Mesenchymal stem cell (in vitro differentiated cells and primary cell): ENCODE results near the gene MYO1A.

ENCODE experiments used
- DNase-seq: peaks from one replicate; pipeline ENCODE4 v3.0.0-alpha.2; 2013
- H2AFZ ChIP-seq: one replicate; pipeline ENCODE4 v1.6.1; 2013; ENCODE audit warnings: low read depth, mild to moderate bottlenecking, control low read depth, inconsistent platforms, low read length, moderate library complexity
- H2AK5ac ChIP-seq: 2 replicates; pipeline ENCODE4 v1.6.1; 2013; ENCODE audit warnings: low read length, moderate library complexity, mild to moderate bottlenecking, inconsistent platforms; ENCODE audit not compliant: severe bottlenecking
- H2BK120ac ChIP-seq: one replicate; pipeline ENCODE4 v1.6.1; 2013; ENCODE audit warnings: low read depth, mild to moderate bottlenecking, inconsistent platforms, low read length, moderate library complexity
- H2BK12ac ChIP-seq, 2 experiments: one replicate each; pipeline ENCODE4 v1.6.1; 2013; ENCODE audit warnings: inconsistent platforms in 2 of 2, low read length in 2 of 2, mild to moderate bottlenecking in 2 of 2, moderate library complexity in 2 of 2, control low read depth in 1 of 2
- H2BK15ac ChIP-seq: one replicate; pipeline ENCODE4 v1.6.1; 2013; ENCODE audit warnings: mild to moderate bottlenecking, low read depth, inconsistent platforms; ENCODE audit not compliant: poor library complexity, severe bottlenecking
- H2BK5ac ChIP-seq: 2 replicates; pipeline ENCODE4 v1.6.1; 2013; ENCODE audit warnings: low read depth, mild to moderate bottlenecking, low read length, control low read depth, inconsistent platforms; ENCODE audit not compliant: poor library complexity, severe bottlenecking
- H3K14ac ChIP-seq, 2 experiments: one replicate each; pipeline ENCODE4 v1.6.1; 2013; ENCODE audit warnings: inconsistent platforms in 2 of 2, low read length in 2 of 2, control low read depth in 1 of 2, mild to moderate bottlenecking in 1 of 2, moderate library complexity in 1 of 2
- H3K18ac ChIP-seq, 2 experiments: one replicate each; pipeline ENCODE4 v1.6.1; 2013; ENCODE audit warnings: inconsistent platforms in 2 of 2, low read length in 2 of 2, control low read depth in 1 of 2, low read depth in 1 of 2, mild to moderate bottlenecking in 1 of 2
- H3K23ac ChIP-seq, 2 experiments: one replicate each; pipeline ENCODE4 v1.6.1; 2013; ENCODE audit warnings: inconsistent platforms in 2 of 2, low read length in 2 of 2, mild to moderate bottlenecking in 2 of 2, moderate library complexity in 2 of 2, control low read depth in 1 of 2
- H3K27ac ChIP-seq: 2 replicates; pipeline ENCODE4 v1.5.1; 2013; ENCODE audit warnings: mild to moderate bottlenecking, moderate library complexity, low read length, control low read depth, inconsistent platforms; ENCODE audit not compliant: poor library complexity, severe bottlenecking
- H3K27me3 ChIP-seq, 2 experiments: 2 replicates each; pipeline versions ENCODE4 v1.6.1 to v1.7.0; 2013; ENCODE audit warnings: low read length in 2 of 2, mild to moderate bottlenecking in 2 of 2, moderate library complexity in 2 of 2, control low read depth in 1 of 2, inconsistent platforms in 1 of 2; ENCODE audit not compliant: control insufficient read depth in 1 of 2, insufficient read depth in 1 of 2
- H3K36me3 ChIP-seq, 2 experiments: 2 replicates each; pipeline versions ENCODE4 v1.6.1 to v1.7.0; 2013; ENCODE audit warnings: low read length in 2 of 2, control low read depth in 1 of 2, inconsistent platforms in 1 of 2, low read depth in 1 of 2, mild to moderate bottlenecking in 1 of 2; ENCODE audit not compliant: insufficient read depth in 2 of 2, control insufficient read depth in 1 of 2
- H3K4ac ChIP-seq, 2 experiments: one replicate each; pipeline ENCODE4 v1.6.1; 2013; ENCODE audit warnings: inconsistent platforms in 2 of 2, low read length in 2 of 2, mild to moderate bottlenecking in 2 of 2, moderate library complexity in 2 of 2, control low read depth in 1 of 2, low read depth in 1 of 2
- H3K4me1 ChIP-seq: 2 replicates; pipeline ENCODE4 v1.6.1; 2013; ENCODE audit warnings: low read depth, low read length, control low read depth; ENCODE audit not compliant: control insufficient read depth, insufficient read depth
- H3K4me2 ChIP-seq: 2 replicates; pipeline ENCODE4 v1.6.1; 2013; ENCODE audit warnings: low read length, mild to moderate bottlenecking, inconsistent platforms; ENCODE audit not compliant: poor library complexity, severe bottlenecking
- H3K4me3 ChIP-seq, 2 experiments: 2 replicates each; pipeline versions ENCODE4 v1.5.1 to v1.7.0; 2013; ENCODE audit warnings: low read length in 2 of 2, mild to moderate bottlenecking in 2 of 2, control low read depth in 1 of 2, low read depth in 1 of 2; ENCODE audit not compliant: insufficient read depth in 1 of 2
- H3K79me1 ChIP-seq: replicated peaks from 2 replicates; pipeline ENCODE4 v1.6.1; 2013; ENCODE audit warnings: mild to moderate bottlenecking, control low read depth, low read length, inconsistent platforms; ENCODE audit not compliant: poor library complexity, severe bottlenecking
- H3K9ac ChIP-seq: 2 replicates; pipeline ENCODE4 v1.7.0; 2013; ENCODE audit warnings: mild to moderate bottlenecking, low read length, moderate library complexity
- H3K9me3 ChIP-seq: 2 replicates; pipeline ENCODE4 v1.7.0; 2013; ENCODE audit warnings: mild to moderate bottlenecking, low read length; ENCODE audit not compliant: control insufficient read depth
- H4K8ac ChIP-seq: one replicate; pipeline ENCODE4 v1.6.1; 2013; ENCODE audit warnings: inconsistent platforms, mild to moderate bottlenecking, low read length, moderate library complexity
- H4K91ac ChIP-seq: one replicate; pipeline ENCODE4 v1.6.1; 2013; ENCODE audit warnings: mild to moderate bottlenecking, low read length, inconsistent platforms
- WGBS: methylation state at CpG from one replicate; pipeline ENCODE4 v1.1.7; 2013; ENCODE audit warnings: mixed read lengths; 5-methylcytosine and 5-hydroxymethylcytosine counted together

MYO1A gene

DNA sequence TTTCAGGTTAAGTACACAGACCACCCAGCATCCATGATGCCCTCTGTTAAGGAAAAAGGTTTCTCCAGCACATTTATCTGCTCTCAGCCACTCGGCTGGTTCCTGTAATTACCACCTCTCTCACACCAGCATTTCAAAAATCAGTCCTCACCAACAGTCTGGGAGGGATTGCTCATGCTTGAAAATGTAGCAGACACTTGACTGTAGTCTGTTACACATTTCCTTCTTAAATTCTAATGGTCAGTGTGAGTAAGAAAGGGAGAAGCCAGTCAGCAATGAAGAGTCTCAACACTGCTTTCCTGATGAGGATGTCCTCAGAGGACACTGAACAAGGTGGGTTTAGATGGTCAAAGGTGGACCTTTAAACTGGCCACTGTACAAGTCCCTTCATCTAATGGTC is 49.5 kb downstream of the MYO1A start:
- no peak overlapping the region for H4K8ac ChIP-seq
- H3K4me1 ChIP-seq = peaks cover 7% of the 10 kb centered on the region
- no peak overlapping the region for H2BK15ac ChIP-seq
- H3K14ac ChIP-seq = no peak overlapping the region
- no peak overlapping the region for H3K4me3 ChIP-seq
- peaks cover 65% of the 10 kb centered on the region for H3K79me1 ChIP-seq
- no peak overlapping the region for H3K18ac ChIP-seq
- peaks cover 51 to 59% of the 10 kb centered on the region in 2 experiments for H3K36me3 ChIP-seq
- no peak overlapping the region for H2AFZ ChIP-seq
- no peak overlapping the region for H2BK12ac ChIP-seq
- H4K91ac ChIP-seq = no peak overlapping the region
- no peak for DNase-seq
- no peak overlapping the region for H3K4me2 ChIP-seq
- no peak overlapping the region for H3K27ac ChIP-seq
- WGBS = 83% methylated on average over 1 of the region's 1 CpG
- no peak overlapping the region for H2AK5ac ChIP-seq
- no peak overlapping the region for H3K23ac ChIP-seq
- peak overlapping the region; percentile 28 for H3K9ac ChIP-seq
- H2BK5ac ChIP-seq = no peak overlapping the region
- no peaks in the 10 kb centered on the region for H3K27me3 ChIP-seq
- no peak overlapping the region for H2BK120ac ChIP-seq
- no peaks in the 10 kb centered on the region for H3K9me3 ChIP-seq
- no peak overlapping the region for H3K4ac ChIP-seq

DNA sequence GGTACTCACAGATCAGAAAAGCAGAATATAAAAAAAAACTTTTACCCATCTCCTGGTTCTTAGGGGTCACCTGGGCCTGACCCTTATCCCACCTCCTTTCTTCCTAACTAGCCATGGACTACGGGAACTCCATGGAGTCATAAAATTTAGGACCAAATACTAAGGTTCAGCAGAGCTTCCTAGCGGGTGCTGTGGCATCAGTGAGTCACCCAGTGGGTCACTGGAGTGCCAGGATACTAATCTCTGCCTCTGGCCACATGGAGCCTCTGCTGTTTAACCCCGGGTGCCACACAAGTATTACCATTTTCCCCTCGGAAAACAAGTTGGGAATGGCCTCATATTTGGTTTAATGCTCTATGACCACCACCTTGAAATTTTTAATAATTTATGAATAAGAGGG is 50.5 kb downstream of the MYO1A start:
- H3K23ac ChIP-seq = no peak overlapping the region
- H4K8ac ChIP-seq = no peak overlapping the region
- H3K4me3 ChIP-seq = no peak overlapping the region
- no peak overlapping the region for H3K18ac ChIP-seq
- H2BK12ac ChIP-seq = no peak overlapping the region
- peaks cover 52 to 57% of the 10 kb centered on the region in 2 experiments for H3K36me3 ChIP-seq
- no peaks in the 10 kb centered on the region for H3K27me3 ChIP-seq
- H3K4me2 ChIP-seq = no peak overlapping the region
- H2BK5ac ChIP-seq = no peak overlapping the region
- WGBS = 94% methylated on average over 3 of the region's 4 CpGs
- peaks cover 61% of the 10 kb centered on the region for H3K79me1 ChIP-seq
- H3K4me1 ChIP-seq = peaks cover 7% of the 10 kb centered on the region
- no peak overlapping the region for H4K91ac ChIP-seq
- no peak overlapping the region for H2AFZ ChIP-seq
- no peak overlapping the region for H3K14ac ChIP-seq
- DNase-seq = no peak
- no peak overlapping the region for H3K27ac ChIP-seq
- H2BK120ac ChIP-seq = no peak overlapping the region
- H2BK15ac ChIP-seq = no peak overlapping the region
- no peak overlapping the region for H2AK5ac ChIP-seq
- H3K4ac ChIP-seq = no peak overlapping the region
- peak overlapping the region; percentile 28 for H3K9ac ChIP-seq
- H3K9me3 ChIP-seq = no peaks in the 10 kb centered on the region

DNA sequence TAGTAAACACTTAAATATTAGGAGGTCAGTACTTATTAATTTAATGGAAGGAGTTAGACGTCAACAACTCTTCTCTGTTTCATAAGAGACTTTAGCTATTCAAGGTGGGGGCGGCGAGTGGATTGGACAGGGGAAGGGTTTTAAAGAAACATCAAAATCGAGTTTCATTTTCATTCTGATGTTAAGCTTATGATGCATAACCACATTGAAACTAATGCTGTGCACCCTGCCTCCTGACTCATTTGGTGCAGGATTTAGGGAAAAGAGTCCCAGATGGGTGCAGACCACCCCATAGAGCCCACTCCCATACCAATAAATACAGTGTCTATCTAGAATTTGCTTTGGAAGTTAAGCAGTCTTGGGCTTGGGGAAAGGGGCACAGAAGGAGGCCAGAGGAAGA is 50.9 kb downstream of the MYO1A start:
- peaks cover 56% of the 10 kb centered on the region for H3K79me1 ChIP-seq
- peak overlapping the region; percentile 28 for H3K9ac ChIP-seq
- no peaks in the 10 kb centered on the region for H3K9me3 ChIP-seq
- H3K4ac ChIP-seq = no peak overlapping the region
- peaks cover 48 to 52% of the 10 kb centered on the region in 2 experiments for H3K36me3 ChIP-seq
- H3K4me2 ChIP-seq = no peak overlapping the region
- no peak overlapping the region for H2AK5ac ChIP-seq
- no peaks in the 10 kb centered on the region for H3K27me3 ChIP-seq
- H3K23ac ChIP-seq = no peak overlapping the region
- H3K18ac ChIP-seq = no peak overlapping the region
- no peak overlapping the region for H4K91ac ChIP-seq
- no peak overlapping the region for H2BK120ac ChIP-seq
- H2BK5ac ChIP-seq = no peak overlapping the region
- peaks cover 7% of the 10 kb centered on the region for H3K4me1 ChIP-seq
- DNase-seq = no peak
- no peak overlapping the region for H3K27ac ChIP-seq
- no peak overlapping the region for H2AFZ ChIP-seq
- WGBS = 100% methylated on average over 4 of the region's 4 CpGs
- H4K8ac ChIP-seq = no peak overlapping the region
- H2BK15ac ChIP-seq = no peak overlapping the region
- H2BK12ac ChIP-seq = no peak overlapping the region
- no peak overlapping the region for H3K4me3 ChIP-seq
- no peak overlapping the region for H3K14ac ChIP-seq

DNA sequence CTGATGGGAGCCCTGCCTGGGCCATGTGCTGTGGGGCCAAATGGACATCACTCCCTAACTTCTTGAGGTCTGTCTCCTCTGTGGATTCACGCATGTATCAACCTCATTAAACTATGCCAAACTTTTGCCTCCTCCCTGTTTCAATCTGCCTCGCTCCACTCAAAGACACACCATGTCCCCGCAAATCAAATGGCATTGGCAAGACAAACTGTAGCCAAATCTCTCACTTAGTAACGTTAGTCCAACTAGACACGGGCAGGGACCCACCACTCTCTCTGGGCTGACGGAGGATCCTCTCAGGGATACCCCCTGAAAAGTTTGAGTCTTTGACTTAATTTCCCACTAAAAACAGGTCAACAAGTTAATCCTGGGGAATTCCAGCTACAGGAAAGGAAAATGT is 51.6 kb downstream of the MYO1A start:
- peaks cover 0 to under 1% of the 10 kb centered on the region in 2 experiments for H3K27me3 ChIP-seq
- H2BK15ac ChIP-seq = no peak overlapping the region
- H4K8ac ChIP-seq = no peak overlapping the region
- peaks cover 50% of the 10 kb centered on the region for H3K79me1 ChIP-seq
- no peak overlapping the region for H2BK120ac ChIP-seq
- no peak for DNase-seq
- peak overlapping the region; percentile 28 for H3K9ac ChIP-seq
- H3K4me2 ChIP-seq = no peak overlapping the region
- no peak overlapping the region for H2BK5ac ChIP-seq
- WGBS = 93% methylated on average over 6 of the region's 6 CpGs
- H2BK12ac ChIP-seq = no peak overlapping the region
- no peak overlapping the region for H3K18ac ChIP-seq
- peaks cover 7% of the 10 kb centered on the region for H3K4me1 ChIP-seq
- no peak overlapping the region for H3K4ac ChIP-seq
- H3K9me3 ChIP-seq = no peaks in the 10 kb centered on the region
- H3K27ac ChIP-seq = no peak overlapping the region
- no peak overlapping the region for H3K4me3 ChIP-seq
- no peak overlapping the region for H2AK5ac ChIP-seq
- H3K23ac ChIP-seq = no peak overlapping the region
- H4K91ac ChIP-seq = no peak overlapping the region
- H2AFZ ChIP-seq = no peak overlapping the region
- H3K36me3 ChIP-seq = peaks cover 41 to 45% of the 10 kb centered on the region in 2 experiments
- H3K14ac ChIP-seq = no peak overlapping the region
